Cardiac fibroblast (primary cell): ENCODE measurements around the gene MRPL46.

Experiments
- DNase-seq, 2 donors: peaks; one replicate each; pipeline versions ENCODE4 v3.0.0 to v3.0.0-alpha.2; 2010; ENCODE audit warnings: low read depth in 2 of 2
- H3K4me3 ChIP-seq, 2 donors: replicated peaks in 1 of 2; 1 replicate in 1 of 2; 2 replicates in 1 of 2; pipeline ENCODE4 v1.5.1; 2011; ENCODE audit warnings: low read depth in 2 of 2, low read length in 2 of 2, mild to moderate bottlenecking in 2 of 2, moderate library complexity in 1 of 2
- CTCF ChIP-seq: IDR thresholded peaks from one replicate; pipeline ENCODE4 v1.5.1; 2011; ENCODE audit warnings: low read depth, mild to moderate bottlenecking, low read length, inconsistent platforms

MRPL46 gene

GRCh38 chr15:88456733-88457132, 10.5 kb downstream of the MRPL46 start:
- no peak for DNase-seq
- H3K4me3 ChIP-seq = no peak overlapping the region
- no peak for TF ChIP-seq CTCF

- peak; percentile 77 to 82 for DNase-seq
- no peak overlapping the region for H3K4me3 ChIP-seq
- TF ChIP-seq CTCF = peak; percentile 81
Measured at GRCh38 chr15:88454867-88455810, 12.0 kb downstream of the MRPL46 start.

- peak; percentile 2 to 39 for DNase-seq
- no peak overlapping the region for H3K4me3 ChIP-seq
- TF ChIP-seq CTCF = no peak
Measured at GRCh38 chr15:88454236-88454635, 13.0 kb downstream of the MRPL46 start.

GRCh38 chr15:88453651-88454050, 13.5 kb downstream of the MRPL46 start:
- TF ChIP-seq CTCF = no peak
- DNase-seq = peak in 1 of 2 donors; percentile 13
- no peak overlapping the region for H3K4me3 ChIP-seq

GRCh38 chr15:88450125-88450798, 16.9 kb downstream of the MRPL46 start:
- TF ChIP-seq CTCF = peak; percentile 84
- no peak overlapping the region for H3K4me3 ChIP-seq
- peak; percentile 71 to 78 for DNase-seq

GRCh38 chr15:88449581-88449980, 17.6 kb downstream of the MRPL46 start:
- TF ChIP-seq CTCF = no peak
- no peak for DNase-seq
- H3K4me3 ChIP-seq = no peak overlapping the region
